SK-MEL-5 (cell line): ENCODE measurements around the gene NT5DC4. TPM values are rescaled to one million over a fixed set of nuclear protein-coding genes. Genes with fewer than 3 reads are reported as not detected.

Source experiments
- DNase-seq: peaks from one replicate; pipeline ENCODE4 v3.0.0-alpha.2; 2016; ENCODE audit warnings: low read depth, low spot score
- in situ Hi-C: cut with HindIII; loops from 2 replicates; pipeline ENCODE4 v1.10.0; 2016; ENCODE audit warnings: low sequenced_read_pairs, high pct_unique_total_duplicates, low pct_unique_long_range_greater_than_20kb
- total RNA-seq: library from RNA; depleted of rRNA; stranded (reverse); fragments of >200 nt; shearing (Covaris generic); gene quantifications from 2 replicates; pipeline ENCODE4 v1.2.3, GENCODE V29; 2014; rRNA removed

NT5DC4 gene
- total RNA-seq, 1 experiment from 2014 or later: not detected

- DNase-seq: no peak
- in situ Hi-C loops: no loop called here
Measured at GRCh38 chr2:112787729-112788393, 67.0 kb downstream of the NT5DC4 start.

DNA sequence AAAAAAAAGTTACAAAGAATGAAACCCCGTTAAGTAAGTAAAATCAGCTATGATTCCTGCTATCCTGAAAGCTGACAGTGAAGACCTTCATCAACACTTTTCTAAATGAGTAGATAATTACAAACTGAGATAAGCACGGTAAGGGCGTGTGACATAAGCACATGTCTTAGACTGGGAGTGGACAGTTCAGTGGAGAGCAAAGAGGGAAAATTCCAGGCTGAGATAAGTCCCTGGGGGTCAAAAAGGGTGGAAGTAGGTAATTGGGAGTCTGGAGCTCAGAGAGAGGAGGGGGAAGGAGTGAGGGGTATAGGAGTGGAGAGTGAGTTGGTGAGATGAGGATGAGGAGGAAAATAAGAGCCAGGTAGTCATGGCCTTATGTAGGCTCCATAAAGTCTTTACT is 67.8 kb downstream of the NT5DC4 start:
- in situ Hi-C loops: no loop called here

More for the DNA sequence above, 67.8 kb downstream of the NT5DC4 start:
- DNase-seq: no peak

Other genes with a start within 250 kb of the NT5DC4 start
- 66.6 and 72.3 TPM in 2 replicates for gene TTL, start 238.9 kb upstream of the NT5DC4 start, total RNA-seq
- gene POLR1B, start 178.6 kb upstream of the NT5DC4 start, total RNA-seq: 30.8 and 32.0 TPM in 2 replicates
- gene CHCHD5, start 136.4 kb upstream of the NT5DC4 start, total RNA-seq: 17.0 and 25.2 TPM in 2 replicates
- gene SLC20A1, start 75.1 kb upstream of the NT5DC4 start, total RNA-seq: 29.2 and 32.8 TPM in 2 replicates
- gene CKAP2L, start 43.6 kb downstream of the NT5DC4 start, total RNA-seq: 7.1 and 7.7 TPM in 2 replicates
- gene IL1A, start 63.5 kb downstream of the NT5DC4 start, total RNA-seq: not detected in 2 replicates
- gene IL1B, start 115.8 kb downstream of the NT5DC4 start, total RNA-seq: 0.69 TPM in 1 of 2 replicates, not detected in the other
- not detected in 2 replicates for gene IL37, start 190.1 kb downstream of the NT5DC4 start, total RNA-seq